Common myeloid progenitor, CD34-positive (primary cell): Measurements from ENCODE around the gene NFU1.

Experiments used
- CTCF ChIA-PET: fragments of 350-600 bp; sonication (Branson Sonifier 250); formaldehyde crosslinking; loops from one replicate; lab custom pipeline; 2021; ENCODE audit warnings: antibody characterized with exemption; lab: Charles Lee
- POLR2A ChIA-PET: fragments of 350-600 bp; sonication (Branson Sonifier 250); formaldehyde crosslinking; loops from one replicate; lab custom pipeline; 2021; ENCODE audit warnings: antibody characterized with exemption; lab: Charles Lee
- DNase-seq, 3 donors: peaks; one replicate each; pipeline versions ENCODE4 v3.0.0 to v3.0.0-alpha.2; 2013
- H3K27ac ChIP-seq, 2 experiments: 1 replicate in 1 of 2; 2 replicates in 1 of 2; pipeline ENCODE4 v1.7.0; 2013; ENCODE audit warnings: inconsistent platforms in 2 of 2, low read length in 2 of 2, mild to moderate bottlenecking in 2 of 2, low read depth in 1 of 2, moderate library complexity in 1 of 2; ENCODE audit not compliant: severe bottlenecking in 2 of 2, insufficient read depth in 1 of 2, poor library complexity in 1 of 2
- H3K27me3 ChIP-seq, 5 experiments: replicated peaks in 2 of 5; 1 replicate in 3 of 5; 2 replicates in 2 of 5; pipeline versions ENCODE4 v1.6.1 to v1.7.0; 2013; ENCODE audit warnings: low read length in 4 of 5, mild to moderate bottlenecking in 2 of 5, moderate library complexity in 2 of 5, inconsistent platforms in 1 of 5; ENCODE audit not compliant: insufficient read depth in 5 of 5, control insufficient read depth in 4 of 5
- H3K36me3 ChIP-seq, 4 experiments: 1 replicate in 2 of 4; 2 replicates in 2 of 4; pipeline versions ENCODE4 v1.6.1 to v1.7.0; 2013; ENCODE audit warnings: low read length in 3 of 4, control low read depth in 1 of 4, mild to moderate bottlenecking in 1 of 4; ENCODE audit not compliant: control insufficient read depth in 4 of 4, insufficient read depth in 4 of 4
- H3K4me1 ChIP-seq, 4 experiments: 1 replicate in 3 of 4; 2 replicates in 1 of 4; pipeline versions ENCODE4 v1.6.1 to v1.7.1; 2013; ENCODE audit warnings: low read length in 3 of 4, mild to moderate bottlenecking in 3 of 4, control low read depth in 1 of 4, inconsistent platforms in 1 of 4, moderate library complexity in 1 of 4; ENCODE audit not compliant: control insufficient read depth in 4 of 4, insufficient read depth in 4 of 4; ENCODE audit errors: control extremely low read depth in 1 of 4
- H3K4me3 ChIP-seq, 7 experiments: 1 replicate in 4 of 7; 2 replicates in 3 of 7; pipeline versions ENCODE4 v1.5.1 to v1.7.0; 2013; ENCODE audit warnings: mild to moderate bottlenecking in 7 of 7, low read length in 6 of 7, moderate library complexity in 6 of 7, inconsistent platforms in 2 of 7, low read depth in 2 of 7, control low read depth in 1 of 7; ENCODE audit not compliant: insufficient read depth in 4 of 7, control insufficient read depth in 1 of 7; ENCODE audit errors: extremely low read depth in 1 of 7
- H3K9me3 ChIP-seq, 5 experiments: 1 replicate in 4 of 5; 2 replicates in 1 of 5; pipeline versions ENCODE4 v1.6.1 to v1.7.1; 2013; ENCODE audit warnings: low read length in 4 of 5, mild to moderate bottlenecking in 2 of 5, inconsistent platforms in 1 of 5, low read depth in 1 of 5, moderate library complexity in 1 of 5; ENCODE audit not compliant: control insufficient read depth in 4 of 5, insufficient read depth in 2 of 5; ENCODE audit errors: control extremely low read depth in 1 of 5
- WGBS: methylation state at CpG from one replicate; pipeline ENCODE4 v1.1.5; 2013; ENCODE audit not compliant: insufficient coverage; 5-methylcytosine and 5-hydroxymethylcytosine counted together

Gene NFU1

DNA sequence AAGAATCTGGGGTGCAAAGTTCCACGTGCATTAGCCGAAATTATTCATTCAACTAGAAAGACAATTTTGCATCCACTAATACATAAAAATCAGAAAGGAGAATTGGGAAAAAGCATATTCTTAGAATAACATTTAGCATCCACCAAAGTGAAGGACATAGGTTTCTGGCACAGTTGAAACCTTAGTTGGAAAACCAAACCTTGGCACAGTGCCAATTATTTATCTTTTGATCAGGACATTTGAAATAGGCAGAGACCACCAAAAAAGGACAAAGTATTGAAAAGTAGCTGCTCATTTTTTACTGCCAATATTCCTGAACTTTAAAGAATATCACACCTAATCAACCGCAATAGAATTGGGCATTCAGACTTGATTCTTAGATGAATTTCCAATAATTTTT lies 25.5 kb upstream of the NFU1 start:
- WGBS = no CpG with 5 or more reads among the region's 3 CpGs
- H3K27me3 ChIP-seq = no peaks in the 10 kb centered on the region
- no peaks in the 10 kb centered on the region for H3K9me3 ChIP-seq
- H3K27ac ChIP-seq = no peak overlapping the region
- no peak overlapping the region for H3K4me3 ChIP-seq
- POLR2A ChIA-PET = no interaction called here
- CTCF ChIA-PET = no interaction called here
- peaks cover 5 to 16% (median 9%) of the 10 kb centered on the region in 4 experiments for H3K36me3 ChIP-seq
- no peaks in the 10 kb centered on the region for H3K4me1 ChIP-seq
- DNase-seq = no peak

GRCh38 chr2:69461404-69461803 lies 24.2 kb upstream of the NFU1 start:
- Histone ChIP-seq H3K36me3 (peaks cover 5 to 13% (median 8%) of the 10 kb centered on the region in 4 experiments), H3K4me1 (peaks cover 0 to 8% (median 3%) of the 10 kb centered on the region in 4 experiments), H3K4me3 (no peak overlapping the region), H3K27ac (no peak overlapping the region), H3K27me3 (no peaks in the 10 kb centered on the region), H3K9me3 (no peaks in the 10 kb centered on the region)
- ChIA-PET POLR2A (no interaction called here), CTCF (no interaction called here)
- 100% methylated on average over 2 of the region's 6 CpGs for WGBS
- no peak for DNase-seq

DNA sequence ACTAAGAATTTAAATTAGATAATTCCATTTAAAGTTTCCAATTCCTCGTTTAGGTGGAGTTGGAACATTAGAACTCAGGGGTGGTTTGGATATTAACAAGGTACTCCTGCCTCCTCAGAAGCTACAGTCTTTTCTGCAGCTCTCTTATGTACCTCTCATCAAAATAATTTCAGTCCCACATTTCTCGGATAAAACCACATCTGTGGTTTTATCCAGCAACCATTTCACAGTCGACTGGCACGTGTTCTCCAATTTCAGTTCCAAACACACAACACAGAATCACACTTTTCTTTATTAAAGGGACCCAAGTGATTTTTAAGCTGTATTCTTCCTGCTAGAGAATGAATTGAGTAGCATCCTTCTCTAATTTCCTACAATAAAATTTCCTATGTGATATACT lies 22.7 kb upstream of the NFU1 start:
- WGBS = 23% methylated on average over 3 of the region's 4 CpGs
- no peaks in the 10 kb centered on the region for H3K27me3 ChIP-seq
- POLR2A ChIA-PET = no interaction called here

GRCh38 chr2:69456950-69457445 lies 19.8 kb upstream of the NFU1 start:
- no peaks in the 10 kb centered on the region for H3K27me3 ChIP-seq
- peaks cover 0 to 2% (median 0%) of the 10 kb centered on the region in 4 experiments for H3K36me3 ChIP-seq
- ChIA-PET POLR2A (no interaction called here), CTCF (interaction anchor here (1.1 to 1.3 kb wide), 2 partner anchors 14 to 19 kb away, joined by 3 to 5 read pairs; partner anchors contain the start of gene NFU1)
- peak in 2 of 3 donors; percentile 47 to 60 for DNase-seq
- no peak overlapping the region for H3K27ac ChIP-seq
- H3K9me3 ChIP-seq = no peaks in the 10 kb centered on the region
- H3K4me1 ChIP-seq = peaks cover 0 to 8% (median 3%) of the 10 kb centered on the region in 4 experiments
- H3K4me3 ChIP-seq = no peak overlapping the region

More for the DNA sequence above, 22.7 kb upstream of the NFU1 start:
- no peak overlapping the region for H3K27ac ChIP-seq
- peaks cover 0 to 8% (median 3%) of the 10 kb centered on the region in 4 experiments for H3K4me1 ChIP-seq
- peaks cover 0 to 2% (median under 1%) of the 10 kb centered on the region in 4 experiments for H3K36me3 ChIP-seq
- no peaks in the 10 kb centered on the region for H3K9me3 ChIP-seq
- CTCF ChIA-PET = interaction anchor here (0.7 kb wide), 1 partner anchor 94 kb away, joined by 3 read pairs; no protein-coding TSS in a partner anchor
- peak in 2 of 3 donors; percentile 18 to 24 for DNase-seq
- H3K4me3 ChIP-seq = no peak overlapping the region

GRCh38 chr2:69456154-69456553 lies 18.9 kb upstream of the NFU1 start:
- Histone ChIP-seq H3K27ac (no peak overlapping the region), H3K4me3 (no peak overlapping the region), H3K4me1 (peaks cover 0 to 8% (median 3%) of the 10 kb centered on the region in 4 experiments), H3K36me3 (peaks cover 0 to 2% (median 0%) of the 10 kb centered on the region in 4 experiments), H3K9me3 (no peaks in the 10 kb centered on the region), H3K27me3 (no peaks in the 10 kb centered on the region)
- whole genome bisulfite sequencing = 97% methylated on average over 7 of the region's 7 CpGs
- POLR2A ChIA-PET = no interaction called here
- no peak for DNase-seq
- CTCF ChIA-PET = interaction anchor here (0.7 to 1.1 kb wide), 2 partner anchors 12 to 13 kb away, joined by 3 read pairs; no protein-coding TSS in a partner anchor

DNA sequence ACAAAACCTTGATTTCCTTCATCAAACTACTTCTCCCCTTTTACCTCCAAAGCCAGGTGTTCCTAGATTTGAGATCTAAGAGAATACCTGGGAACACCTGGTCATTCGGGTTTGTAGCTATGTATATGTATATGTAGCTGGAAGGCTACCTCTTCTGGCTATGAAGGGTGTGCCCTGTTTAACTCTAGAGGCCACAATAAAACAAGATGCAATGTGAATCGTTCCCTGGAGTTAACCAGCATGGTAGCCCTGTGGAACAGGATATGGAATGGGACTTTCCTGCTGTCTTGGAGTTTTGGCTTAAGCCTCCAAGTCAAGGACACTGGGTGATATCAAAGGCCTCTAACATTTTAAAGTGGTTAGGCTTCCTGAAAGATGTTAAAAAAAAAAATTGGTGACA lies 17.7 kb upstream of the NFU1 start:
- H3K4me3 ChIP-seq = no peak overlapping the region
- CTCF ChIA-PET = no interaction called here
- no peaks in the 10 kb centered on the region for H3K36me3 ChIP-seq
- no peaks in the 10 kb centered on the region for H3K27me3 ChIP-seq
- 100% methylated on average over 2 of the region's 2 CpGs for WGBS
- DNase-seq = no peak
- POLR2A ChIA-PET = no interaction called here
- peaks cover 0 to 8% (median 3%) of the 10 kb centered on the region in 4 experiments for H3K4me1 ChIP-seq
- no peaks in the 10 kb centered on the region for H3K9me3 ChIP-seq
- no peak overlapping the region for H3K27ac ChIP-seq

DNA sequence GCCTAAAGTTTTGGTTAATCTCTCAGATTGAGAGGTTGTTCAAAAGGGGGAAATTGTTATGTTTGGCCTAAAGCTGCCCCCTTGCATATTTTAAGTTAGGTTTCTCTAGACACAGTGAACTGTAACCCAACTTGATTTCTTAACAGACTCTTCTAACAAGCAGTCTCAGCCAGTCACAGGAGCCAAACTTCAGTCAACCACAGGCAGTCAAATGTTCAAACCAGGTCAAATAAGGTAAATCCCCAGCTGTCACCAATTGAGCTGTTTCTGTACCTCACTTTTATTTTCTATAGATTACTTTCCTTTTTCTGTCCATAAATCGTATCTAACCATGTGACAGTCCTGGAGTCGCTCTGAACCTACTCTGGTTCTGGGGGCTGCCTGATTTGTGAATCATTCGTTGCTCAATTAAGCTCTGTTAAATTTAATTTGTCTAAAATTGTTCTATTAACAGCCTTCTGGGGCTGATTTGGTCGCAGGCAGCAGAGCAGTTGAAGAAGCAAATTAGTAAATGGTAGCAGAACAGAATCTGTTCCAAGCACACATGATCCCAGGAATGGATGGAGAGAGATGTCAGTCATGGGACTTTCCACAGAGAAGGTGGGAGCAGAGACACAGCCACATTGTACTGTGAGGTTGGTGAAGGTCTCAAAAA lies 16.4 kb upstream of the NFU1 start:
- no peaks in the 10 kb centered on the region for H3K27me3 ChIP-seq
- 100% methylated on average over 2 of the region's 4 CpGs for WGBS
- H3K9me3 ChIP-seq = no peaks in the 10 kb centered on the region
- CTCF ChIA-PET = no interaction called here
- no peak overlapping the region for H3K27ac ChIP-seq
- DNase-seq = no peak
- H3K36me3 ChIP-seq = no peaks in the 10 kb centered on the region
- POLR2A ChIA-PET = interaction anchor here (0.6 kb wide), 1 partner anchor 28 kb away, joined by 4 read pairs; no protein-coding TSS in a partner anchor
- H3K4me1 ChIP-seq = peaks cover 0 to 8% (median 3%) of the 10 kb centered on the region in 4 experiments
- H3K4me3 ChIP-seq = no peak overlapping the region
